Mononuclear cell (primary cell): ENCODE data around the gene C2orf81. TPM values are rescaled to one million over a fixed set of nuclear protein-coding genes. Genes with fewer than 3 reads are reported as not detected.

Experiments
- H3K27me3 ChIP-seq: 2 replicates; pipeline ENCODE4 v1.6.0; 2011; ENCODE audit warnings: low read length, control low read depth; ENCODE audit not compliant: insufficient read depth
- H3K4me1 ChIP-seq: 2 replicates; pipeline ENCODE4 v1.5.1; 2011; ENCODE audit warnings: mild to moderate bottlenecking, low read length, control low read depth; ENCODE audit not compliant: insufficient read depth
- H3K4me3 ChIP-seq: 2 replicates; pipeline ENCODE4 v1.5.1; 2011; ENCODE audit warnings: mild to moderate bottlenecking, low read length, moderate library complexity
- H3K9me3 ChIP-seq: 2 replicates; pipeline ENCODE4 v1.5.1; 2011; ENCODE audit warnings: low read depth, mild to moderate bottlenecking, control low read depth, low read length
- total RNA-seq: library from RNA; depleted of rRNA; stranded (reverse); fragments of >200 nt; gene quantifications from one replicate; pipeline ENCODE4 v1.2.3, GENCODE V29; 2012

The C2orf81 gene
- total RNA-seq, 1 donor, result 0.94 TPM

DNA sequence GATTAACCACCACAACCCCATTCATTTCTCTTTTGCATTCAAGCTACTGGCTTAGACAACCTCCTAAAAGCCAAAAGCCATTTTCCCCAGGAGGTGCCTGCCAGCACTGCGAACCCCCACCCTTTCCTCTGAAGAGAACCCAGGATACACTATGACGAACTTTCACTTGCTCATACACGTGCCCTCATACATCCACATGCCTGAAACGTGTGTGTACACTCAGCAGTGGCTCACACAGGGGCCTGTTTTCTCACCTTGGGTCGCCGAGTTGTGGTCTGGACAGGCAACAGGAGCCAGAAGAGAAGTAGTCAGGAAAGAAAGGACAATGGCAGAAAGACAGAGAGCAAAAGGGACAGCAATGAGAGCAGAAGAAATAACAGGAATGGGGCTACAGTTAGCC lies 48.7 kb downstream of the C2orf81 start:
- no peaks in the 10 kb centered on the region for H3K9me3 ChIP-seq
- no peaks in the 10 kb centered on the region for H3K4me1 ChIP-seq
- H3K4me3 ChIP-seq, result no peak overlapping the region
- no peaks in the 10 kb centered on the region for H3K27me3 ChIP-seq

DNA sequence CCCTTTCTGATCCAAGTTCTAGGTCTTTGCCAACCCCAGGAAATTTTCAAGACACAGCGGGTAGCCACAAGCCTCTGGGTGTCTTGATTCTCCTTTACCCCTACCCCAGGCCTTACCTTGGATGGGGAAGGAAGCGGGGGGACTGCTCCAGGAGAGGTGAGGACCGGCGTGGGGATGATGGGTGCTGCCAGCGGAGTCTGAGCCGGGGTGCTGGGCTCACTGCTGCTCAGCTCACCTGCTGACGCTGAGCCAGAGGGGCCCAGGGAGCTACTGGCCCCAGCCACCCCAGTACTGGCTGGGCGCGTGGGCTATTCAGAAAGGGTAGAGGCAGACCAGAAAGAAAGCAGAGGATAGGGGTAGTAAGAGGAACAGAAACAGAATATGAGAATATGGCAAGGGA lies 50.0 kb downstream of the C2orf81 start:
- Histone ChIP-seq H3K4me1 (no peaks in the 10 kb centered on the region), H3K4me3 (no peak overlapping the region), H3K9me3 (no peaks in the 10 kb centered on the region), H3K27me3 (no peaks in the 10 kb centered on the region)

- no peaks in the 10 kb centered on the region for H3K4me1 ChIP-seq
- H3K27me3 ChIP-seq, result no peaks in the 10 kb centered on the region
- H3K4me3 ChIP-seq, result no peak overlapping the region
These were observed 51.4 kb downstream of the C2orf81 start for GRCh38 chr2:74369976-74370375.

DNA sequence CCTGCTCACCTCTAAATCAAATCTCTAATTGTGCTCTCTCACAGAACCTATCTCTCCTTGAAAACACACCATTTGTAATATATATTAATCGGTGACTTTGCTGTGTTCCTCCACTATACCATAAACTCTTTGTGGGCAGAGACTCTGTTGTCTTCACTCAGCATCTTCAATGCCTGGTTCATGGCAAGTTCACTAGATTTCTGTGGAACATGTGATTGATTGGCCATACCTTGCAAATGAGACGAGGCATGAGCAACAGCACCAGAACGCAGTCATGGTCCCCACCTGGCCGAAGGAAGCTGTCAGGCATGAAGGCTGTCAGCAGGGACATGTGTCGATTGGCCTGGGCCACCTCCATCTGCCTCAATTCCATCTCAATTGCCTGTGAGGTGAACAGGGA lies 52.9 kb downstream of the C2orf81 start:
- Histone ChIP-seq H3K4me3 (no peak overlapping the region), H3K4me1 (no peaks in the 10 kb centered on the region), H3K9me3 (no peaks in the 10 kb centered on the region), H3K27me3 (no peaks in the 10 kb centered on the region)

More at GRCh38 chr2:74369976-74370375, 51.4 kb downstream of the C2orf81 start:
- H3K9me3 ChIP-seq, result no peaks in the 10 kb centered on the region

DNA sequence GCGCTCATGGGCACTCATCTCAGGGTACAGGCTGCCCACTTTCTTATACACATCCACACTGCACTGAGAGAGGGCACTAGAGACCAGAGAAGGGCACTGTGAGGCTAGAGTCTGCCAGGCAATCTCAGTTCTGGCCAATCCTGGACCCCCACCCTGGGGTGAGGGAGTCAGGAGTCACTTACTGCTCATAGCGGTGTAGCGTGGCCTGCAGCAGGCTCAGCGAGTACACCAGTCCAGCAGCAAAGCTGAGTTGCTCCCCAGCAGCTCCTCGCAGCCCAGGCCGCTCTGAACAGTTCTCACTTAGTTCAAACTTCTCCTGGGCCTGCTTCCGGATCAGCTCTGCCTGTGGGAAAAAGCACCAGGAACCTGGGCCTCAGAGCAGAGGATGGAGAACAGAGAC lies 53.6 kb downstream of the C2orf81 start:
- no peaks in the 10 kb centered on the region for H3K4me1 ChIP-seq
- no peak overlapping the region for H3K4me3 ChIP-seq

DNA sequence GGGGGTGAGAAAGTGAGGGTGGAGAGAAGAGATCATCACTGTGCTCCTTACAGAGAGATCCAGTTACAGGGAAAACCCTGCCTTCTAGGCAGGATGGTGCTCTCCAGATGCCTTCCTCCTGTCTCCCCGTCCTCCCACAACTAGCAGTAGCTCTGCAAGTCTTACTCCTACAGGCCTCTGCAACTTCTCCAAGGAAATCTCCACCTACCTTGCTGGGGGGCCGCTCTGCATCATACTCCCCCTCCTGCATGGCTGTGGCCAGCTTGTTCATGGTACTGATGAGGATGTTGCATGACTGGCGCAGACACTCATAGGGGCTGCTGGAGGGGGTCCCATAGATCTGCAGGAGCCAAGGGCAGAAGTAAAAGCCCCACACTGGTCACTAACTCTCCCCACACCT lies 55.4 kb downstream of the C2orf81 start:
- Histone ChIP-seq H3K9me3 (no peaks in the 10 kb centered on the region), H3K4me1 (no peaks in the 10 kb centered on the region), H3K27me3 (no peaks in the 10 kb centered on the region), H3K4me3 (no peak overlapping the region)

More for the DNA sequence above, 53.6 kb downstream of the C2orf81 start:
- Histone ChIP-seq H3K27me3 (no peaks in the 10 kb centered on the region), H3K9me3 (no peaks in the 10 kb centered on the region)

DNA sequence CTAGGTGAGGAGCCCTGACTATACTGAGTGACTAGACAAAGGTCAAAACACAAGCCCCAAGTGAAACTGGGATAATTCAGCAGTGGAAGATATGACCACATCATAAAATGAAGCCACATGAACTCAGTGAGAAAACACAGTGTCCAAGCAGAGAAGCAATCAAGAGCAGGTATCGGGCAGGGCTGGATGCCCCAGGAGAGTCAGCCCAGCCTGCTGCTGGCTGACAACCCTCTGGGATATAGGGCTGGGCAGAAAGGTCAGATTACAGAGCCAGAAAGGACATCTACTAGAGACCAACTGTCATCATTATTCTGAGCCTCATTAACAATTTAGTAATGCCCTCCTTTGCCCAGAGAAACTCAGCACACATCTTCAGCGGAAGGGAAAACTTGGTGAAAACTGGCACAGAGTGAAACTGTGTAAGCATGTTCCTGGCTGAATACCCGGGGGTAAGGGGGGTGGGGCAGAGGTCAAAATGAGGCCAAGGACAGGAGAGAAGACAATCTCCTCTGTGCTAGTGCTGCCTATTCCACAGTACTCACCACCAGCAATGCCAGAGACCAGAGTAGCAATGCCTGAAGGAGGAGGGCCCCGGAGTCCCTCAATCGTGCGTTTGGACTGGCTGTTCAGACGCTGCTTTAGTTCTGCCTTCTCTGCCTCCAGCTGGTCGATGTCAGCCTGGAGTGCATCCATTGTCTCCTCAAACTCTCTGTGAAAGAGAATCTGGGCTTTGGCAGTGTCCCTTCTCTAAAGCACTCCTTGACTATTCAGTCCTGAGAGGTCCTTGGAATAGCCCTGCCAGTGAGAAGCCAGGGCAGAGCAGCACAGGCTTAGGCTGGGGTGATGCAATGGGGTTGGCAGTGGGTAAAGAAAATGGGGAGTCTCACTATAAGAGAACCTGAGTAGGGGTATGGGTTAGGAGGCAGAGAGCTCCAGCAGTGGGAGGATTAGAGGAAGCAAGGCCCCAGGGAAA lies 56.6 kb downstream of the C2orf81 start:
- Histone ChIP-seq H3K4me3 (no peak overlapping the region), H3K4me1 (no peaks in the 10 kb centered on the region), H3K27me3 (no peaks in the 10 kb centered on the region), H3K9me3 (no peaks in the 10 kb centered on the region)

Other genes with a start within 250 kb of the C2orf81 start
- gene MOB1A, start 242.7 kb downstream of the C2orf81 start, total RNA-seq, result 286 TPM
- 32.1 TPM for gene MTHFD2, start 223.0 kb downstream of the C2orf81 start, total RNA-seq
- 6.7 TPM for gene SLC4A5, start 78.2 kb downstream of the C2orf81 start, total RNA-seq
- gene DCTN1, start 41.3 kb downstream of the C2orf81 start, total RNA-seq, result 41.8 TPM
- gene WDR54, start 111 bp upstream of the C2orf81 start, total RNA-seq, result 9.3 TPM
- gene RTKN, start 20.3 kb upstream of the C2orf81 start, total RNA-seq, result 0.31 TPM
- gene INO80B, start 33.5 kb upstream of the C2orf81 start, total RNA-seq, result 15.3 TPM
- gene WBP1, start 36.8 kb upstream of the C2orf81 start, total RNA-seq, result 18.5 TPM
- gene MOGS, start 43.8 kb upstream of the C2orf81 start, total RNA-seq, result 17.1 TPM
- gene MRPL53, start 51.1 kb upstream of the C2orf81 start, total RNA-seq, result 8.3 TPM
- gene CCDC142, start 61.4 kb upstream of the C2orf81 start, total RNA-seq, result 8.3 TPM
- 14.0 TPM for gene TTC31, start 61.5 kb upstream of the C2orf81 start, total RNA-seq
- 0.21 TPM for gene LBX2, start 78.0 kb upstream of the C2orf81 start, total RNA-seq
- 12.1 TPM for gene PCGF1, start 86.1 kb upstream of the C2orf81 start, total RNA-seq
- gene TLX2, start 92.8 kb upstream of the C2orf81 start, total RNA-seq, result 0.10 TPM
- gene DQX1, start 104.6 kb upstream of the C2orf81 start, total RNA-seq, result not detected
- gene AUP1, start 108.1 kb upstream of the C2orf81 start, total RNA-seq, result 115 TPM
- gene HTRA2, start 108.3 kb upstream of the C2orf81 start, total RNA-seq, result 17.9 TPM
- 3.9 TPM for gene LOXL3, start 132.3 kb upstream of the C2orf81 start, total RNA-seq
- gene DOK1, start 133.1 kb upstream of the C2orf81 start, total RNA-seq, result 2.9 TPM
- 0.31 TPM for gene M1AP, start 226.7 kb upstream of the C2orf81 start, total RNA-seq
- gene SEMA4F, start 232.6 kb upstream of the C2orf81 start, total RNA-seq, result 2.0 TPM